GM19238 (cell line): Measurements from ENCODE around the gene VTI1A.

Experiments
- DNase-seq: peaks from one replicate; pipeline ENCODE4 v3.0.0; 2011; ENCODE audit warnings: low spot score; ENCODE audit not compliant: insufficient read length

Gene VTI1A

DNA sequence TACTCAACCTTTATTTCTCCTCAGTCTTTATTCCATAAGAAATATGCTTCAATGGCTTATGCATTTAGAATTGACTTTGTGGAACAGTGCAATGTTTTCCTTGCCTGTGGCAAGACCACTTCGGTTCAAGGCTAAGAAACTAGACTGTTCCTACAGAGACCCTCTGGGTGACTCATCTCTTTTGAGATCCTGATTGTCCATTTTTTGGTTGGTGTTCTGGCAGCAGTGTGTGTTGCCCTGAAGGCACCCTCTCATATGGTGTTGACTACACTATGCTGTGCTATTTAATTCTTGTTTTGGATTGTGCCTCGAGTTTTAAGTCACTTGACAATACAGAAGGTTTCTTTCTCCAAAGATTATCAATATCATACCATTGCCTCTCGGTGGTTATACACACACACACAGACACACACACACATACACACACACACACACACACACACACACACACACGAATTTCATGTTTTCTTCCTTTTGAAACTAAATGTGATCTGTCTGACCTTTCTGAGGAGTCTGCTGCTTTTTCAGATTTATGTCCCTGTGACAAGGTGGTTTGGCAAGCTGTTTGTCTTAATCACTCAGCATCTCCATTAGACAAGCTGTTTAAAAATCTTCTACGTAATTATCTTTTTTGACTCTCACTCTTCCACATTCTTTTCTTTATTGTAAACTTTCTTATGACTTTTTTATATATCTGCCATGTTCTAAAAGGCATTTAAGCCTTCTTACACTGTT, 187.2 kb downstream of the VTI1A start:
- no peak for DNase-seq

DNA sequence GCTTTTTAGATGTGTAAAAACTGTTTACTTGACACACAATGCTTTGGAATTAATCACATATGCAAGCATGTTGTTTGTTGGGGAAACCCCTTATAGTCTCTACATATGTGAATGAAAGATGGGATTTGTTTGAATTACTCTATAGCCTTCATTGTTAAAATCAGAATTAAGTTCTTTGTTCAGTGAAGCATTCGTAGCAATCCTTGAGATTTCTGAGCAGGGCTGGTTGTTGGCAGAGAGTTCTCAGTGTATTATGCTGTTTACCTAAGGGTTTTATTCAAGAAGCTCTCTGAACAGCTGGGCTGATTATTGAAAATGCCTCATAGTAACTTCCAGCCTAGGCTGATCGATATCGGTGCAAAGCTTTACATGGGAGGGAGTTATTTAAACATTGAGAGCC, 190.9 kb downstream of the VTI1A start:
- DNase-seq = no peak

DNA sequence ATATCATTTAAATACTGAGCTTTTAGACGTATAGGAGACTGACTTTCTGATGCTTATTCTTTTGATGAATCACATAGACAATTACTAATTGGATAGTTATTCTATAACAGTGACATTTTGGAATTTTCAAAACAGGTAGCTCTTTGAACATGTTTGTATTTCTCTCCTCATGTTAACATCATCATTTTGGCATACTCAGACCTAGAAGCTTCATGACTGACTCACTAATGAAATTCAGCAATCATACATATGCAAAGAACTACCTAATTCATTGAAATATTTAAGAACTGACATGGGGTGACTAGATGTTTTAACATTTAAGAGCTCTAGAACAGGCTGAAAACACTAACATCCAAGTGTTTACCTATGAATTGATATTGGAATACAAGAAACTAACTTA, 192.3 kb downstream of the VTI1A start:
- no peak for DNase-seq

DNA sequence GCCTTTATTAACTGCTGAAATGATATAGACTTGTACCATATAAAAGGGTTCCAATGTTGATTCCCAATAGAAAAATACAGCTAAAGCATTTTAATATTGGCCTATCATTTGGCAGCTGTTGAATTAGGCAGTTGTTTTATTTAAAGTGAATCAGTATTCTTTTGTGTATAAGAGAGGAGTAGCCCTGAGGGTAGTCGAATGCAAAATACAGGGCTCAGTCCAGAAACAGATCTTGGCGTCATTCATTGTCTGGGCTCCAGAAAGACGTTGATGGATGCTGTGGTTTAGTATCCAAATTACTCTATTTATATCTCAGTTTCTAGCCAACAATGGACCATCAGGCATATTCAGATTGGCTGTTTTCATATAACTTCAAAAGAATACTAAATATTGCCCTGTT, 193.6 kb downstream of the VTI1A start:
- no peak for DNase-seq

DNA sequence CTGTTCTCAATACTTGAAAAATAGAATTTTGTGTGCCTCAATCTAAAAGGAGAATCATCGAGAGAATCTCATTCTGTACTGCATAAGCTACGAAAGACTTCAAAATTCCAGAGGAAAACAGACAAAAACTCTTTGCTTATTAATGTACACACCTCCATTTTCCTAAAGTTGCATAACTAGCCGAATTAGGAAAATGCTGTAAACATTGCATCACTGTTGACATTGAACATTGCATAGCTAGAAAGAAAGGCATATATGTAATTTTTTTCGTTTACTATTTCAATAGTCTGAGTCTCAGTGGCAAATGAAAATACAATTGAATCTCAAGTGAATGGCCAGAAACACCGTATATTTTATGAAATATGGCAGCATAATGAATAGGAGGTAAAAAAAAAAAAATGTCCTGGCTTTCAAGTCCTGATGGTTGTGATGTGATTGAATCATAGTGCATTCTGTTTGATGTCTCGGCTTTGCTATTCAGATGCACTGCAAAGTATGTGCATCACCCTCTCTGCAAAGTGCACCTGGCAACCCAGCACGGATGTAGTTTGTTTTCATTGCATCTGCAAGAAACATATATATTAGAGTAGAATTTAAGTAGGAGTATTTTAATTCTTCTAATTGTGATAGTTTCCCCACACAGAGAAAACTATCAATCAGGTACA, 196.7 kb downstream of the VTI1A start:
- DNase-seq = no peak

DNA sequence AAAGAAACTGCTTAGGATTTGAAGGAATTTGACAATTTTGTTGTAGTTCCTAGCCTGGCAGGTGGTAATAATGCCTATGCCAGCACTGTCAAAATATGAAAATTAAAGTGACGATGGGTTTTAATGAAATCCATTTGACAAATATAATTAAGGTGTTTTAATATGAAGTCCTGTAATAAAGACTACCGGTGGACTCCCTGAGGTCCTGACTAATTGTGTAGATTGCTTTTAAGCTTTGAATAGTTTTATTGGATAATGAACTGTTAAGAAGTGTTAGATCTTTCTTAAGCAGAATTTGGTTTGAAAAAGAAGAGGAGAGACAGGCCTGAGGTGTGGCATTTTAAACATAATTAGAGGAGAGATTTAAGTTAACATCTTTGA, 197.2 kb downstream of the VTI1A start:
- no peak for DNase-seq

DNA sequence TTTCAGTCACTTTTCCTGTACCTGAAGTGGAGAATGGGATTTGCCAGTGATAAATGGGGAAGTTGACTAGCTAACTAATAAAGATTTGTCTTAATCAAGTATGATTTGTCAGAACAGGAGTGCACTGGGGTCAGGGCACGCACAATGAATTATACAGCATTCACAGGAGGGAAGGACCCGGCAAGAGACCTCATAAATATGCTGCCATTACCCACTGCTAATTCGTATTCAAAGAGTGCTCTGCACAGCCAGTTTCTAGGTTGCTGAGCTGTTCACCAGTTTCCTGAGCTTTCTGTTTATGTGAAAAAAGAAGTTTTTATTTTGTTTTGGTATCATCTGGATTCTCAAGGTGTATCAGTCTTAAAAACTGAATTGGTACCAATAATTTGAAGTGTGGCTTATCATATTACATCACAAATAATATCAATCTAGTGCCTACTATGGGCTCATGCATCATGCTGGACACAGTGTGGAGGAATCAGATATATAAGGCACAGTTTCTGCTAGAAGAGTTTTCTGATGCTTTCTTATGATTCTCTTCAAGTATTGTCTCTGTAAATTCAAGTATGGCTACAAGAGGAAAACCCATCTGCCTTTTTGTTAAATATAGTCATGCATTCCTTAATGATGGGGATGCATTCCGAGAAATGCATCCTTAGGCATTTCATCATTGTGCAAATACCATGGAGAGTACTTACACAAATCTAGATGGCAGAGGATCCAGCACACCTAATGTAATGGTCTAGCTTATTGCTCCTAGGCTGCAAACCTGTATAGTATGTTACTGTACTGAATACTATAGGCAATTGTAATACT, 202.2 kb downstream of the VTI1A start:
- no peak for DNase-seq

DNA sequence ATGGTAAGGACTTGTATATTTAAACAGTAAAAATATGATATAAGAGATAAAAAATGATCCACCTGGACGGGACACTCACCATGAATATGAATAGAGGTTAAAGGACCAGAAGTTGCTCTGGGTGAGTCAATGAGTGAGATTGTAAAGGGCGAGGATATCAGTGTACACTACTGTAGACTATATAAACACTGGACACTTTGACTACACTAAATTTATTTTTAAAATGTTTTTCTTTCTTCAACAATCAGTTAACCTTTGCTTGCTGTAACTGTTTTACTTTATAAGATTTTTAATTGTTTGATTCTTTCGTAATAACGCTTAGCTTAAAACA, 202.8 kb downstream of the VTI1A start:
- no peak for DNase-seq

DNA sequence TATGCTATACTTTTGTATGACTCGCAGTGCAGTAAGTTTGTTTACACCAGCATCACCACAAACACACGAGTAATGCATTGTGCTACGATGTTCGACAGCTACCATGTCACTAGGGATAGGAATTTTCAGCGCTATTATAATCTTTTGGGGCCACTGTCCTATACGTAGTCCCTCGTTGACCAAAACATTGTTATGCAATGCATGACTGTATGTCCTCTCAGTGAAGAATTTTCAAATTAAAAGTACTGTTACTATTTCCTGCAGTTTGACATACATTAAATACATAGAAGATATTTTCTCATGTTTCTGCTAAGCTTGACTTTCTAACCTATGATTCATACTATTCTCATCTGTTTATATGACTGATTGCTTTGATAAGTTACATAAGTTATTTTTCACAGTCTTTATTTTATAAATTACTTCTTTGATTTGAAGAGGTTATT, 203.6 kb downstream of the VTI1A start:
- no peak for DNase-seq

DNA sequence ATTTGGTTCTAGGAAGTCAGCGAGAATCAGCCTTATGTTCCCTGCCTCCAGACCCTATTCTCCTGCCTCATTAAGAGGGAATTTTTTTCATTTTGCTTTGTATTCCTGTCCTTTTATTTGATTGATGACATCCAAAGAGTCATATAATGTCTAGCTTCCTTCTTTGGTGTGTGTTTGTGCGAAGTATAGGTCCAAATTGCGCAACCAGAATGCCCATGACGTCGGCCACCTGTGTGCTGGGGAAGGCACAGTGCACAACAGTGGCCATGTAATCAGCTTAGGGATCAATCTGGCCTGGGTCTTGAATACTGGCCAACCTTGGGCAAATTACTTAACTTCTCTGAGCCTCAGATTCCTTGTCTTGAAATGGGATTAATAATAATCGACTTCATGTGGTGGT, 206.2 kb downstream of the VTI1A start:
- no peak for DNase-seq

DNA sequence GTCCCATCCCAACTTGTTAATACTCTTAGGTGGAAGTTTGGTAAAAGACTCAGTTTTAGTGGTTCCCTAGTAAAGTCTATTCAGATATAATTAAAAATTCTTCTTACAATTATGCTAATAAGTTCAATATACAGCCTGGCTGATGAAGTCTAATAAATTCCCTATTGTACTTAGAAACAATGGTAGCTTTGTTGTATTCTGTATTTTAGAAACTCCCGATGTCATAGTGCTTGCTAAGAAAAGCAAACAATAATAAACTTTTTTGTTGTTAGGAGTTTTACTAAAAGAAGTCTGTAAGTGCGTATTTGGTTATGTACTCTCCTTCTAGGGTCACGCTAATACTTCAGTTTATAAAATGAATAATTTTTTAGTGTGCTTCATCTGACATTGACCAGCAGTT, 206.8 kb downstream of the VTI1A start:
- DNase-seq = no peak

DNA sequence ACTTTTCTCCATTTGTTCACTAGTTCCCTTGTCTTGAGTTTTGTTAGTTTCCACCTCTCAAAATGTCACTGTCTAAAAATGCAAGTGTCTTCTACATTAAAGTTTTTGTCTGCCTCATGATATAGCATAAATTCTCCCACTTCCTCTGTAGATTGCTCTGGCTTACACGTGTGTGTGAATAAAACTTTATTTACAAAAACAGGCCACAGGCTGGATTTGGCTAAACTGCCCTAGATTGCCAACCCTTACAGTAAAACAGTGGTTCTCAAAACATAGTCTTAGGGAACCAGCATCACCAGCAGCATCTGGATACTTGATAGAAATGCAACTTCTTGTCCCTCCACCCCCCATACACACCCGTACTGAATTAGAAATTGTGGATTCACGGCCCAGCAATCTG, 207.8 kb downstream of the VTI1A start:
- DNase-seq = no peak

DNA sequence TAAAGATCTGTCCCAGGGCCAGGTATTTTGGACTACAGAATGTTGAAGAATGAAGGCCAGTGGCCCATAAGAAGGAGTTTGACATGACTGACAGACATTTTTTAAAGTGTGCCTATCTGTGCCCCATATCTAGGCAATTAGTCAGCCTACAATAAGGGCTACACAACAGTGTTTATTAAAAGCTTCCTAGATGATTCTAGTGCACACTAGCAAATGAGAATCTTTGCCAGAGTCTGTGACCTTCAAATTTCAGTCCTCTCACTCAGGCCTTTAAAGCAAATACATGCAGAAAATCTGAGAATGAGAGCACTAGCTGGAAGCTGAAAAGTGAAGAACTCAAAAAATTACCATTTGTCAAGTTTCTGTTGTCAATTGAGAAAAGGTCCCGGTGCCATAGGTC, 208.7 kb downstream of the VTI1A start:
- no peak for DNase-seq

DNA sequence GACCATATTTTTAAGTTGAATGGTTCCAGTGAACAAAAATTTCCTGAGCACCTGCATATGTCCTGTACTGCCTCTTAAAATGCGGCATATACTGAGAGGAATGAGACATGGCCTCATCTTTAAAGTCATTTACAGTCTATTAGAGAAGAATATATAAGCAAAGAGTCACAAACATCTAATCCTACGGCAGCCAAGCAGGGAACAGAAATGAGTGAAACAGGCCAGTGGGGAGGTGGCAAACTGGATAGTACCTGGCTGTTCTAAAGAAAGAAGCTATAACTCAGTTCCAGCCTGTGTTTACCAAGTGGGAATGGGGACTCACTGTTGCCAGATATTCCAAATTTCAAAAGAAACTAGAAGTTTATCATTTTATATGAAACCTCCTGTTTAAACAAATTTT, 211.4 kb downstream of the VTI1A start:
- no peak for DNase-seq

DNA sequence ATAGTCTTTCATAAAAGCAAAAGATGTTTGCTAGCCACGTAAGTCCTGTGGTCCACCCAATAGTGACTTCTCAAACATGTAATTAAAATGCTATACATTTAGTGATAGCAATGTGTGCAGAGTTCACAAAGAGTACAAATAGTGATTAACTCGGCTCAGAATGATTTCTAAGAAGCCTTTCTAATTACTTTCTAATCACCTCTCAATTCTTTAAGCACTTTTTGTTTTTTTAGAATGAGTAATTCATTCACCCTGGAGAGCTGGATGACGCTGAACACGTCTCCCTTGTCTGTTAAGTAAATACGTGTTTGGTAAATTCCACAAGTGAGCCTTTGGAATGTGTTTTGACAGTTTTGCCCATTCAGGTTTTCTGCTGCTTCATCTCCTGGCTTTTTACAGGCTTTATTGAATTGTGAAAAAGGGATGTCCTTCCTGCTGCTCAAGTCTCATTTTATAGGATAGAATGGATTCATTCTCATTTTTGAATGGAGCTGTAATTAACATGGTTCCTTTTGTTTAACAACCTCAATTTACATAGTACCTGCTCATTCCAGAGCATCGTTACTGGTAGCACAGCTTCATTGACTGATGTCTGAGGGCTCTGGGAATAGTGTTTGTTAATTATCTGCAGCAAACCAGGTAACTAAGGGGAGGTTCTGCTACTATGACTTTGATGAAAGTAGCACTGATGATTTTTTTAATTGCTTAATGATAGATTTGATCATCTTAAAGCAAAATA, 212.1 kb downstream of the VTI1A start:
- no peak for DNase-seq

DNA sequence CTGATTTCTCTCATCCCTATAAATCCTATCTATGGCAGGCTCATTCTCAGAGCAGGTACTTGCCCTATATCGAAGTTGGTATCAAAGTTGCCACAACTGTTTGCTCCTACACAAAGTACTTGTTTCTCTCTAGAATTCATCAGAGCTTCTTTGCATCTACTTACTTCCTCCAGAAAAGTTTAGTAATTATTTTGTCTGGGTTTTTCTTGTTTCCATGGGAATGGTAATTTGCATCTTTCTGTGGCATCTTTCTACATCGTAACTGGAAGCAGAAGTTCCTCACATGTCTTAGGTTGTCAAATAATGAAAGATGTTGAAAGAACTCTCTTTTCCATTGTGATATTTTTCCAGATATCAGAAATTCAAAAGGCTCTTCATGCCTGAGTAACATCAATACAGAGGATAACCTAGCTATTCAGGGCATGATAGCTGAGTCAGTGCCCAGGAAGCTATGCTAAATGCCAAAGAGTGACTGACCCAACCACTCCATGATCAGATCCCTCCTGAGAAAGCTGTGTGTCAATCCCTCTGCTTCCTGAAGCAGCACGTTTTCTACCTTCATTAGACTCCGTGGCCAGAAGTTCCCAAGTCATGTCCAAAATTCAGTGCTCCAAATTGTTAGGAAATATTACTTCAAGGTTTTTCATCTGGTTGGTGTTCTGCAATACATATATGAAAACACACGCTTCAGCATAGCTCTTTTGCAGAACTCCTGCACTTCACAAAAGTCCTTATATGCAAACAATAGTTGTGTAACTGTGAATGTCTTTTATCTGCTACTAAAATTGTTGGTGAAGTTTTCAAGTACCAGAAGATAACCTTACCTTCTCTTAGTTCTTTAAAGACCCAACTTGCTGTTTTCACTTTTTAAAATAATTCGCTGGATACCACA, 216.5 kb downstream of the VTI1A start:
- DNase-seq = no peak

DNA sequence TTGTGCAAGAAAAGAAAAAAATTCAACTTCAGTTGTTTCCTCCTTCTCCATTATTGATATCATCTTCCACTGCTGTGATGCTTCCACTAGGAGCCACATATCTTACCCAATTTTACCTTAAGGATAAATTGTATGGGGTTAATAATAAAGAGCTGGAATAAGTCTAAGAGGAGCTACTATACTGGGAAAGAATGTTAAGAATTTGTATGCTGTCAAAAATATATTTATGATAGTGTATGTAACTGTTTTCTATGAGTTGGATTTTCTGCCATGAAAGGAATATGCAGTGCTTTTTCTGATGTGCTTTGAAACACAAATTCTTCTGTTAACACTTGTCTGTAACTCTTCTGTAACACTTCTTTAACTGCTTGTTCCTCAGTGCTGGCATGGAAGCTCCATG, 219.1 kb downstream of the VTI1A start:
- DNase-seq = no peak

DNA sequence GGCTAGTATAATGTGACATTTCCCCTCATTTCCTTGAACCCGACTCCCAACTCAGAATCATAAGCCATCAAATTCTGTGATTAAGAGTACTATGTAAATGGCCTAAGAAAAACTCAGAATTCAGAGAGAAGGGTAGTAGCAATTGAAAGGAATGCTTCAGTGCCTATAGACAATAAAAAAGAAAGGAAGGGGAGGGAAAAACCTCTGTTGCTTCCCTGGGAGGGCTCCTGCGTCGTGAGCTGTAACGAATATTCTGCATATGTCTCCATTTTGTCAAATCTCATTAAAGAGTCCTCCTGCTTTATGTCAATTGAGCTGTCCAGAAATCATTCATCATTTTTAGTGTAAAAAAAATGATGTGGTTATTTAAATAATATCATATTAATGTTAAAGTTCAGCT, 223.0 kb downstream of the VTI1A start:
- no peak for DNase-seq

DNA sequence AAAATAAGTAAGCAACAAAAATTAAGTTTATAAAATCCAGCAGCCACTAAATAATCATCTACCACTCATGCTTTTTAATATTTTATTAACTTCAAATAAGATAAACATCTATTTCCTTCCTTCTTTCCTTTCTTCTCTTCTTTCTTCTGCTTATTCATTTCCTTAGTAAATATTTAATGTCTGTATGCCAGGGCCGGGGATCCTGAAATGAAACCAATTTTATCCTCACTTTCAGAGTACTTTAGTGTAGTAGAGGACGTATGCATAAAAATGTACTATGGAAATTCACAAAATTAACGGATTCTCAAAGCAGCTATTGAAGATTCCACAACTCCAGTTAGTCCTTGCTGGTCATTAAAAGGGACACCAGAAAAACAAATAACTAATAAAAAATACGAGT, 224.7 kb downstream of the VTI1A start:
- no peak for DNase-seq

DNA sequence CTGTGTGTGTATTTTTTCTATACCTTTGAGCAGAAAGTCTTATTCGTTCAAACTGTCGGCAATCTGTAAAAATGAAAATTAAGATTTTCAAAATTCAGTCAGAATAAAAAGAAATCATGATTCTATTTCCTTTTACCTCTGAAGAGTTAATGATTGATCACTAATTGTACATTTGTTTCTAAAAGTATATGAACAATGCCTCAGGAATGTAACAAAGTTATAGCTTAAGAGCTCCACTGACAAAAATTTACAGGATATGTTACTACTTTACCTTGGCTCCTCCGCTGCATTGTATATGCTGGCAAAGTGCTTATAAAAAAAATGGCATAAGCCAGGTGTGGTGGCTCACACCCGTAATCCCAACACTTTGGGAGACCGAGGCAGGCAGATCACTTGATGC, 225.7 kb downstream of the VTI1A start:
- no peak for DNase-seq

DNA sequence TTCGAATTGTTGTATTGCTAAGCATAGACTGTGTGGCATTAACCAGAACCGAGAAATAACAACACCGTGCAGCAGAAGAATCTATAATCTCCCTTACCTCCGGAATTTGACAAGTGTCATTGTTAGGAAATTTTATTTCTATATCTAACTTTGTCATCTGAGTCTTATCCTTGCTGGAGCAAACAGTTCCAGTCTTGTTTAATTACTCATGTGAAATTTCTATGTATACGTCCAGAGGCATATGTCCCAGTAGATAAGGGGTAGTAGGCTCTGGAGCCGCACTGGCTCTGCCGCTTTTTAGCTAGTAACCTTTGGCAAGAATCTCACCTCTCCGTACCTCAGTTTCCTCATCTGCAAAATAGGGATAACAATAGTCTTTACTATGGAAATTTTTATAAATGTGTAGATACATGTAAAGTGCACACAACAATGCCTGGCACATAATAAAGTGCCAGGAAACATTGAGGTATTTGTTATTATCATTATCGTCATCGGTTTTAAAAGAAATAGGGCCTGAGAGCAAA, 228.6 kb downstream of the VTI1A start:
- no peak for DNase-seq
